Head of caudate nucleus (tissue), 42 donors: ENCODE measurements around the gene NR2C1.
"Not testable (repeated sequence)": the region's sequence is repeated elsewhere in the genome, so short reads cannot be mapped to it uniquely, and the experiment has no call there.

Source experiments
- DNase-seq, 42 donors: peaks; one replicate each; pipeline versions ENCODE4 v3.0.0 to v3.0.0-alpha.2; 2020 to 2021; ENCODE audit warnings: mixed read lengths in 7 of 42
- intact Hi-C: fragments of 100-400 bp; cut with DNase I; formaldehyde crosslinking; loops from one replicate; pipeline ENCODE4 v1.15.0; 2022

The NR2C1 gene

GRCh38 chr12:95095866-95096265 lies 22.4 kb upstream of the NR2C1 start:
- intact Hi-C loops, DNase-seq: not testable (repeated sequence)

- no peak for DNase-seq
- intact Hi-C loops: no loop called here
Measured at GRCh38 chr12:95089462-95089861, 16.0 kb upstream of the NR2C1 start.

GRCh38 chr12:95088379-95088778 lies 15.0 kb upstream of the NR2C1 start:
- intact Hi-C loops: no loop called here
- no peak for DNase-seq

- intact Hi-C loops: no loop called here
- no peak for DNase-seq
Measured at GRCh38 chr12:95085612-95086011, 12.2 kb upstream of the NR2C1 start.

GRCh38 chr12:95083938-95084337 lies 10.5 kb upstream of the NR2C1 start:
- DNase-seq: no peak

GRCh38 chr12:95083471-95083870 lies 10.1 kb upstream of the NR2C1 start:
- DNase-seq: no peak
- intact Hi-C loops: no loop called here

More at GRCh38 chr12:95083938-95084337, 10.5 kb upstream of the NR2C1 start:
- intact Hi-C loops: no loop called here

GRCh38 chr12:95077341-95077740 lies 3.9 kb upstream of the NR2C1 start:
- DNase-seq: no peak
- intact Hi-C loops: no loop called here

- intact Hi-C loops: loop anchor here (5.0 kb wide), 2 partner anchors 143 to 398 kb away; partner anchors contain the start of genes FGD6, METAP2 and VEZT
- DNase-seq: no peak
Measured at GRCh38 chr12:95074766-95075165, 1.3 kb upstream of the NR2C1 start.

GRCh38 chr12:95073698-95074520 lies 491 bp upstream of the NR2C1 start:
- peak in 28 of 42 donors; percentile 7 to 60 (median 30) for DNase-seq
- intact Hi-C loops: loop anchor here (5.0 kb wide), 2 partner anchors 143 to 398 kb away; partner anchors contain the start of genes FGD6, METAP2 and VEZT

- no peak for DNase-seq
- intact Hi-C loops: loop anchor here (5.0 kb wide), 2 partner anchors 147 to 402 kb away; partner anchors contain the start of genes FGD6, METAP2 and VEZT
Measured at GRCh38 chr12:95070378-95070777, 3.0 kb downstream of the NR2C1 start.

GRCh38 chr12:95066091-95066855 lies 7.1 kb downstream of the NR2C1 start:
- intact Hi-C loops: no loop called here
- DNase-seq: no peak

GRCh38 chr12:95060951-95061350 lies 12.5 kb downstream of the NR2C1 start:
- no peak for DNase-seq
- intact Hi-C loops: no loop called here

- no peak for DNase-seq
- intact Hi-C loops: no loop called here
Measured at GRCh38 chr12:95059984-95060383, 13.4 kb downstream of the NR2C1 start.

- intact Hi-C loops: no loop called here
- DNase-seq: no peak
Measured at GRCh38 chr12:95057424-95057823, 16.0 kb downstream of the NR2C1 start.

GRCh38 chr12:95055057-95055456 lies 18.4 kb downstream of the NR2C1 start:
- DNase-seq: no peak
- intact Hi-C loops: no loop called here

- no peak for DNase-seq
- intact Hi-C loops: no loop called here
Measured at GRCh38 chr12:95054206-95054605, 19.2 kb downstream of the NR2C1 start.

- no peak for DNase-seq
- intact Hi-C loops: no loop called here
Measured at GRCh38 chr12:95051241-95051640, 22.2 kb downstream of the NR2C1 start.

GRCh38 chr12:95037906-95038305 lies 35.5 kb downstream of the NR2C1 start:
- DNase-seq: no peak
- intact Hi-C loops: no loop called here

GRCh38 chr12:95034750-95035149 lies 38.7 kb downstream of the NR2C1 start:
- intact Hi-C loops: no loop called here

GRCh38 chr12:95022477-95022876 lies 50.9 kb downstream of the NR2C1 start:
- DNase-seq: no peak
- intact Hi-C loops: no loop called here

More at GRCh38 chr12:95034750-95035149, 38.7 kb downstream of the NR2C1 start:
- no peak for DNase-seq
